GM13977 (cell line): ENCODE data around the gene TSPAN9.

Source experiments
- DNase-seq: peaks from one replicate; pipeline ENCODE4 v3.0.0; 2012; ENCODE audit warnings: low spot score
- in situ Hi-C: fragments of 300-500 bp; cut with MboI; formaldehyde crosslinking; loops from one replicate; pipeline ENCODE4 v1.12.0; 2022; ENCODE audit warnings: low sequenced_read_pairs, low pct_unique_long_range_greater_than_20kb, mixed read lengths, inconsistent platforms; ENCODE audit not compliant: unreplicated experiment
- TF ChIP-seq, protein P1 (sequence below): IDR thresholded peaks from 2 replicates; pipeline ENCODE4 v1.5.1; 2012; ENCODE audit warnings: mild to moderate bottlenecking, control low read depth; ENCODE audit not compliant: insufficient read depth; ENCODE audit errors: extremely low read depth, missing control alignments

TSPAN9 gene

DNA sequence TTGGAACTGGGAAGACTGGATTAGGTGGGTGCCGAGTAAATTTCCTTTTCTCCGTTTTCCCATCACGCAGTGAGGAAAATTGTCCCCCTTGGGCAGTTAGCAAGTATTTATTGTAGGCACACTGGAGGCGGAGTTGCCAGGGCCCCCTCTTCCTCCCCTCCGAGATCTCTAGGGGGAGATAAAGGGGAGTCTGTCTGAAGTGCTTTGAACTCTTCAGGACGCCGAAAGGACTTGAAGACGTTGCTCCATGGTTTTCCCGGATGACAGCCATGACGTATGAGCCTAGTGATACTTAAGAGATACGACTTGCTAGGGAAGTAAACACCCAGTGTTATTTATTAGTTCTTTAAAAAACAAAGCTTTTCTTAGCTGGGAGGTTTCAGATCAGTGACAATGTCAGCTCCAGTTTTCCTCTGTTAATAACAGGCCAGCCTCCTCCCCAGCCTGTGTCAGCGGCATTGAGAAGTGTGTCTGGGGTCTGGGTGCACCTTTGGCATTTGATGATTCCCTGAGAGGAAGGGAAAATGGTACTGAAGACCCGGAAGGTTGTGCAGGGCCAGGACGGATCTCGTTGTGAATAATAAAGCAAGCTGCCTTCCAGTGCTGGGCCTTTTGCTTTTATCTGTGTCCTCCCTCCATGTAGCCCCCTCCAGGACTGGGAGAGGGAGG, 78.7 kb downstream of the TSPAN9 start:
- DNase-seq = no peak
- in situ Hi-C loops = no loop called here
- TF ChIP-seq, protein P1, sequence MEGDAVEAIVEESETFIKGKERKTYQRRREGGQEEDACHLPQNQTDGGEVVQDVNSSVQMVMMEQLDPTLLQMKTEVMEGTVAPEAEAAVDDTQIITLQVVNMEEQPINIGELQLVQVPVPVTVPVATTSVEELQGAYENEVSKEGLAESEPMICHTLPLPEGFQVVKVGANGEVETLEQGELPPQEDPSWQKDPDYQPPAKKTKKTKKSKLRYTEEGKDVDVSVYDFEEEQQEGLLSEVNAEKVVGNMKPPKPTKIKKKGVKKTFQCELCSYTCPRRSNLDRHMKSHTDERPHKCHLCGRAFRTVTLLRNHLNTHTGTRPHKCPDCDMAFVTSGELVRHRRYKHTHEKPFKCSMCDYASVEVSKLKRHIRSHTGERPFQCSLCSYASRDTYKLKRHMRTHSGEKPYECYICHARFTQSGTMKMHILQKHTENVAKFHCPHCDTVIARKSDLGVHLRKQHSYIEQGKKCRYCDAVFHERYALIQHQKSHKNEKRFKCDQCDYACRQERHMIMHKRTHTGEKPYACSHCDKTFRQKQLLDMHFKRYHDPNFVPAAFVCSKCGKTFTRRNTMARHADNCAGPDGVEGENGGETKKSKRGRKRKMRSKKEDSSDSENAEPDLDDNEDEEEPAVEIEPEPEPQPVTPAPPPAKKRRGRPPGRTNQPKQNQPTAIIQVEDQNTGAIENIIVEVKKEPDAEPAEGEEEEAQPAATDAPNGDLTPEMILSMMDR = no peak

DNA sequence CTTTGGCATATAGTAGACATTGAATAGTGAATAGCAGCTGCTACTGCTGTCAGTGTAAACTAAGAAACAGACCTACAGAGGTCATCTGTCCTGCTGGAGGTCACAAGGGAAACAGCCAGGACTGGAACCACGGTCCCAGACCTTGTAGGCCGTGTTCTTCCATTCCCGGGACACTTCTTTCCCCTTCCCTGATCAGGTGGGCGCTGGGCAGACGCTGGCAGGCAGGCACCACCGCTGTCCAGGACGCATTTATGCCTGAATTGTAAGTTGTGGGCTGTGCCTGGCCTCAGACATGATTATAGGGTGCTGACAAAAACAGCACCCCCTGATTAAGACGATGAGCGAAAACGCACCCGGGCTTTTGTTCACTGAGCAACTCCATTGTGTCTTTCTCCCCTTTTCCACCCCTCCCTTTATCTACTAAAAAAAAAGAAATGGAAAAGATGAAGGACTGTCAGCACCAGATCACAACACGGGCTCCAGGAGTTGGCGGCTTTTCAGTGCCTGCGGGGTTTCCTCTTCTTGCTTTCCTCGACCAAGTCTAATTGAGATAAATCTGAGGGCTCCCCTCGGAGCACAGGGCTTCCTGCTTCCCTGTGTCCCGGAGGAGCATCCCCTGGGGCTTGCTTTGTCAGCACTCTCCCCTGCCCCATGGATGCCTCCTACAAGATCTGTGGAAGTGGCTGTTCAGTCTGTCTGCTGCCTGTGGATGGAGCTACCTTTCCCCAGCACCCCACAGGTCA, 80.6 kb downstream of the TSPAN9 start:
- in situ Hi-C loops = no loop called here
- DNase-seq = no peak
- TF ChIP-seq, protein P1 = no peak

DNA sequence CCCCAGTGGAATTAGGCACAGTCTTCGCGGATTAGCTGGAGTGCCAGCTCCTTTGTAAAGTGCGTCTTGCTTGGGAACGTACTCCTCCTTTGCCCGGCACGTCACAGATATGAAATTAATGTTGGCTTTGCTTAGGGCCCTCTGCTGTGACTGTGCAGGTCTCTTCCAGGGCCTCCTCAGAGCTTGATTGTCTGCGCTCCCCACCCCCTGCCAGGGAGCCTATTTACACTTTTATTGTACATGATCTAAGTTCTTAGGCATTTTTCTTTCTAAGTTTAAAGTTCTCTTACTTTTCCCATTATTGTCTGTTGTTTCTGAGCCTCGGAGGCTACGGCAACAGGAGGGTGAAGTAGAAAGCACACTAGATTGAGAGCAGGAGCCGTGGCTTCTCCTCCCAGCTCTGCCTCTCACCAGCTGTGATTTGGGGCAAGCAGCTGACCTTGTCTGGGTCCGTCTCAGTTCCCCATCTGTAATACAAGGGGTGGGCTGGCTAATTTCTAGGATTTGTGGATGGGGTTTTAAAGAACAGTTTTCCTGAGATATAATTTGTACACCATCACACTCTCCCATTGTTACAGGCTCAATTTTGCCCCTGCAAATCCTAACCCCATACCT, 81.8 kb downstream of the TSPAN9 start:
- in situ Hi-C loops = no loop called here
- no peak for DNase-seq

DNA sequence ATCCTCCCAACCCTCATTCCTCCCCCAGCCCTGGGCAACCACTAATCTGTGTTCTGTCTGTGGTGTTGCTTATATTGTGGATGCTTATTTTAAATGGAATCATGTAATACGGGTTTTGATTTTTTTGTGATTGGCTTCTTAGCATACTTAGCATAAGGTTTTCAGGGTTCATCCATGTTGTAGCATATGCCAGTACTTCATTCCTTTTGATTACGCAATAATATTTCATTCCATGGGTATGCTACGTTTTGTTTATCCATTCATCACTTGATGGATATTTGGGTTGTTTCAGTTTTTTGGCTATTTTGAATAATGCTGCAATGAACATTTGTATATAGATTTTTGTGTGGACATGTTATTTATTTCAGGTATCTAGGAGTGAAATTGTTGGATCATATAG, 82.9 kb downstream of the TSPAN9 start:
- in situ Hi-C loops = no loop called here
- TF ChIP-seq, protein P1 = no peak
- no peak for DNase-seq

More for the DNA sequence above, 81.8 kb downstream of the TSPAN9 start:
- TF ChIP-seq, protein P1 = no peak

DNA sequence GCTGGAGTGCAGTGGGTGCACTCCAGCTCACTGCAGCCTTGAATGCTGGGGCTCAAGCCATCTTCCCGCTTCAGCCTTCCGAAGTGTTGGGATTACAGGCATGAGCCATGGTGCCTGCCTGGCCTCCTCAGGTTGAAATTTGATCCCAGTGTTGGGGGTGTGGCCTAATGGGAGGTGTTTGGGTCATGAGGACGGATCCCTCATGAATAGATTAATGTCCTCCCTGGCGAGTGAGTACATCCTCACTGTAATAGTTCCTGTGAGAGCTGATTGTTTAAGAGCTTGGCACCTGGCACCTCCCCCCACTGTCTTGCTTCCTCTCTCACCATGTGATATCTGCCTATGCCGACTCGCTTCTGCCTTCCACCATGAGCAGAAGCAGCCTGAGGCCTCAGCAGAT, 84.7 kb downstream of the TSPAN9 start:
- in situ Hi-C loops = no loop called here
- no peak for DNase-seq
- TF ChIP-seq, protein P1 = no peak

DNA sequence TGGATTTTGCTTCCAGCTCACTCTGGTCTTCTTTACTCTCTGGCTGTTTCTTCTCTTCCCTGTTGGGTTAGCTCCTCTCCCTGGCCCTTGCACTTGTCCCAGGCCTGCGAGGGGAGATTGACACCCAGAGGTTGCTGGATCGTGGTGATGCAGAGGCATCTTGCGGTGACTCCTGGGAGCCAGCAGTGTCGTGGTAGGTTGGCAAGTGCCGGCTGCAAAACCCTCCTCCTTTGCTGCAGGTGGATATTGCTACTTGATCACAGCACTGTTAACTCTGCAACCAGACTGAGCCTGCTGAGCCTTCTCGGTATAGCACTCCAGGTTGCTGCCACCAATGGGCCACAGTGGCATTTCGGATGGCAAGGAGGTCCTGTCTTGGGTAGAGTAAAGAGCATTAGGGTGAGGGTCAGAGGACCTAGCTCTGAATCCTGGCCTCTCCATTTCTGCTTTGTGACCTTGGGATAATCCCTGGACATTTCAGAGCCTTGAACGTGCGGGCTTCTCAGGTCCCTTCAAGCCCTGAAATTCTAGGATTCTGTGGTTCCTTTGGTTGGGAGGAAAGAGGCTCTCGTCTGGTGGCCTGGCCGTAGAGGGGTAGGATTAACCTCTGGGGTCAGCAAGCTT, 87.4 kb downstream of the TSPAN9 start:
- TF ChIP-seq, protein P1 = no peak
- no peak for DNase-seq
- in situ Hi-C loops = no loop called here
